K562 (cell line): Measurements from ENCODE around the gene WDR20. TPM values are rescaled to one million over a fixed set of nuclear protein-coding genes. Genes with fewer than 3 reads are reported as not detected.

Source experiments
- ATAC-seq: fragments of 200-7000 bp; cut with Tn5 transposase; 3 replicates; pipeline ENCODE4 v1.9.1; 2020; ENCODE audit warnings: moderate library complexity
- BruUV-seq: library from RNA; stranded (reverse); fragments of 400-500 nt; replicated peaks from 2 replicates; lab custom pipeline; 2021; lab: Mats Ljungman, UMichigan
- CTCF ChIA-PET: fragments of 300-600 bp; formaldehyde crosslinking; extraction: SDS; loops from one replicate; lab custom pipeline; 2021; ENCODE audit warnings: low intra/inter-chr PET ratio; lab: Yijun Ruan, JAX
- POLR2A ChIA-PET: fragments of 300-600, 350-650 bp; sonication (Branson Sonifier 250); formaldehyde crosslinking; extraction: SDS; loops from one replicate; lab custom pipeline; 2021; ENCODE audit warnings: antibody characterized with exemption, inconsistent platforms; lab: Yijun Ruan, JAX
- DNase-seq, 4 experiments: peaks; one replicate each; pipeline versions ENCODE4 v3.0.0 to v3.0.0-alpha.2; 2011 to 2018; ENCODE audit warnings: low spot score in 3 of 4, mixed read lengths in 3 of 4; ENCODE audit errors: extremely low read depth in 1 of 4
- FAIRE-seq: peaks from 2 replicates; lab custom pipeline; 2011; peaks lifted over from hg19 to GRCh38; lab: Jason Lieb, UNC
- H2AFZ ChIP-seq: 2 replicates; pipeline ENCODE4 v1.6.0; 2011; ENCODE audit warnings: low read depth, low read length, control low read depth, inconsistent platforms
- H3K27ac ChIP-seq: fragments of 200-600 bp; 3 replicates; pipeline ENCODE4 v1.8.0; 2011; ENCODE audit warnings: low read depth, mild to moderate bottlenecking, control low read depth, inconsistent platforms, low read length, moderate library complexity, mixed read lengths; ENCODE audit errors: extremely low read depth
- H3K27me3 ChIP-seq, 2 experiments: fragments of 300-600 bp in 1 of 2; 2 replicates in 1 of 2; 3 replicates in 1 of 2; pipeline versions ENCODE4 v1.6.0 to v1.8.0; 2011; ENCODE audit warnings: inconsistent platforms in 2 of 2, low read length in 2 of 2, mild to moderate bottlenecking in 1 of 2, mixed read lengths in 1 of 2, moderate library complexity in 1 of 2; ENCODE audit not compliant: control insufficient read depth in 2 of 2, insufficient read depth in 2 of 2
- H3K36me3 ChIP-seq: fragments of 300-600 bp; 3 replicates; pipeline ENCODE4 v1.8.0; 2011; ENCODE audit warnings: mild to moderate bottlenecking, low read length, inconsistent platforms; ENCODE audit not compliant: control insufficient read depth, insufficient read depth
- H3K4me1 ChIP-seq, 2 experiments: fragments of 200-600 bp in 1 of 2; replicated peaks in 1 of 2; 2 replicates in 1 of 2; 3 replicates in 1 of 2; pipeline versions ENCODE4 v1.5.1 to v1.8.0; 2011; ENCODE audit warnings: inconsistent platforms in 2 of 2, low read length in 2 of 2, mild to moderate bottlenecking in 1 of 2, mixed read lengths in 1 of 2, moderate library complexity in 1 of 2; ENCODE audit not compliant: control insufficient read depth in 2 of 2, insufficient read depth in 2 of 2
- H3K4me2 ChIP-seq: 2 replicates; pipeline ENCODE4 v1.6.1; 2011; ENCODE audit warnings: low read length, control low read depth, inconsistent platforms, mixed read lengths; ENCODE audit not compliant: insufficient read depth
- H3K4me3 ChIP-seq: fragments of 200-600 bp; sonication (generic), shearing (Covaris generic); 2 replicates; pipeline ENCODE4 v1.5.1; 2016; ENCODE audit warnings: control low read depth, inconsistent platforms
- H3K79me2 ChIP-seq: fragments of 200-600 bp; 3 replicates; pipeline ENCODE4 v1.8.0; 2011; ENCODE audit warnings: low read length, inconsistent platforms; ENCODE audit not compliant: control insufficient read depth, insufficient read depth
- H3K9ac ChIP-seq, 2 experiments: 2 replicates each; pipeline versions ENCODE4 v1.6.0 to v1.6.1; 2011; ENCODE audit warnings: low read depth in 2 of 2, low read length in 2 of 2, control low read depth in 1 of 2, inconsistent platforms in 1 of 2, mild to moderate bottlenecking in 1 of 2, mixed read lengths in 1 of 2; ENCODE audit not compliant: insufficient read depth in 1 of 2
- H3K9me1 ChIP-seq: one replicate; pipeline ENCODE4 v1.6.0; 2011; ENCODE audit warnings: inconsistent platforms, mild to moderate bottlenecking, low read length, moderate library complexity; ENCODE audit not compliant: control insufficient read depth, insufficient read depth
- H3K9me3 ChIP-seq: replicated peaks from 2 replicates; pipeline ENCODE4 v1.5.1; 2011; ENCODE audit warnings: low read depth, low read length, inconsistent platforms; ENCODE audit not compliant: control insufficient read depth, insufficient read depth
- H4K20me1 ChIP-seq: replicated peaks from 2 replicates; pipeline ENCODE4 v1.6.1; 2011; ENCODE audit warnings: low read length, inconsistent platforms, mixed read lengths; ENCODE audit not compliant: control insufficient read depth, insufficient read depth
- ARID1B ChIP-seq: fragments of 450-650 bp; IDR thresholded peaks from 2 replicates; pipeline ENCODE4 v1.6.1; 2016; ENCODE audit warnings: antibody characterized with exemption, mild to moderate bottlenecking, inconsistent platforms
- BCOR ChIP-seq: fragments of 450-650 bp; IDR thresholded peaks from 2 replicates; pipeline ENCODE4 v1.6.1; 2016
- CHD4 ChIP-seq: fragments of 200-600 bp; sonication (generic); IDR thresholded peaks from 3 replicates; pipeline ENCODE4 v1.6.1; 2012; ENCODE audit warnings: low read depth, mild to moderate bottlenecking, mixed read lengths, low read length, inconsistent platforms; ENCODE audit not compliant: insufficient read depth, insufficient replicate concordance, poor library complexity, severe bottlenecking
- DDX20 ChIP-seq: fragments of 450-650 bp; IDR thresholded peaks from 2 replicates; pipeline ENCODE4 v1.6.1; 2016; ENCODE audit warnings: missing genetic modification characterization, low read depth, mild to moderate bottlenecking, missing compliant biosample characterization, moderate library complexity
- EGR1 ChIP-seq: fragments of 450-650 bp; conservative IDR thresholded peaks from 2 replicates; pipeline ENCODE4 v1.6.1; 2017; ENCODE audit warnings: mild to moderate bottlenecking
- FOSL1 ChIP-seq: fragments of 200-800 bp; sonication (Bioruptor generic); conservative IDR thresholded peaks from 2 replicates; pipeline ENCODE4 v1.6.1; 2016; ENCODE audit warnings: missing genetic modification characterization, missing compliant biosample characterization
- GATA2 ChIP-seq: sonication (generic); formaldehyde crosslinking; IDR thresholded peaks from 2 replicates; pipeline ENCODE4 v1.4.0; 2020; ENCODE audit warnings: mild to moderate bottlenecking, missing genetic modification reagents
- GATAD2B ChIP-seq: fragments of 450-650 bp; IDR thresholded peaks from 2 replicates; pipeline ENCODE4 v1.6.1; 2017; ENCODE audit warnings: mild to moderate bottlenecking, borderline replicate concordance
- GTF2F1 ChIP-seq: IDR thresholded peaks from 2 replicates; pipeline ENCODE4 v1.6.1; 2011; ENCODE audit warnings: low read depth, low read length, improper control_type of control experiment
- KLF10 ChIP-seq: fragments of 250-450 bp; sonication (Bioruptor Pico); IDR thresholded peaks from 2 replicates; pipeline ENCODE4 v1.6.1; 2021; ENCODE audit warnings: matching md5 sums
- NCOA1 ChIP-seq: fragments of 450-650 bp; IDR thresholded peaks from 2 replicates; pipeline ENCODE4 v1.6.1; 2016; ENCODE audit warnings: low read depth
- POLR2AphosphoS5 ChIP-seq: IDR thresholded peaks from 2 replicates; pipeline ENCODE4 v1.6.1; 2011; ENCODE audit warnings: mild to moderate bottlenecking, low read depth, low read length, moderate library complexity; ENCODE audit not compliant: control insufficient read depth, insufficient read depth
- SMARCE1 ChIP-seq: fragments of 450-650 bp; IDR thresholded peaks from 2 replicates; pipeline ENCODE4 v1.7.1; 2016; ENCODE audit warnings: mild to moderate bottlenecking
- UBTF ChIP-seq, 2 experiments: IDR thresholded peaks; 2 replicates each; pipeline ENCODE4 v1.6.1; 2012; ENCODE audit warnings: improper control_type of control experiment in 2 of 2, low read depth in 2 of 2, low read length in 2 of 2, borderline replicate concordance in 1 of 2
- ZBTB49 ChIP-seq: sonication (generic); formaldehyde crosslinking; IDR thresholded peaks from 2 replicates; pipeline ENCODE4 v1.8.0; 2022; ENCODE audit warnings: missing genetic modification reagents, mild to moderate bottlenecking, borderline replicate concordance
- ZBTB7A ChIP-seq: IDR thresholded peaks from 2 replicates; pipeline ENCODE4 v1.6.1; 2011; ENCODE audit warnings: low read depth, mild to moderate bottlenecking, low read length, moderate library complexity, borderline replicate concordance; ENCODE audit not compliant: control insufficient read depth
- ZFX ChIP-seq: sonication (generic); formaldehyde crosslinking; IDR thresholded peaks from 2 replicates; pipeline ENCODE4 v1.8.0; 2022; ENCODE audit warnings: mild to moderate bottlenecking, missing genetic modification reagents, moderate library complexity
- ZKSCAN1 ChIP-seq: fragments of 150-350 bp; IDR thresholded peaks from 2 replicates; pipeline ENCODE4 v1.6.1; 2016; ENCODE audit warnings: low read depth, low read length
- WGBS: fragments of 100-300 bp; shearing (Covaris generic); methylation state at CpG from one replicate; pipeline ENCODE4 v1.1.6; 2016; ENCODE audit warnings: low coverage, mixed read lengths; ENCODE audit not compliant: insufficient coverage; ENCODE audit errors: missing lambda C conversion rate; 5-methylcytosine and 5-hydroxymethylcytosine counted together
- in situ Hi-C: fragments of 300-500 bp; cut with MboI; formaldehyde crosslinking; loops from 4 replicates; pipeline ENCODE4 v1.15.0; 2018; ENCODE audit warnings: inconsistent platforms, mixed read lengths
- intact Hi-C: fragments of 100-400 bp; cut with micrococcal nuclease; formaldehyde crosslinking; loops from 2 replicates; pipeline ENCODE4 v1.14.2; 2022
- polyA plus RNA-seq, 8 experiments: library from polyadenylated mRNA; depleted of rRNA in 4 of 8; stranded (reverse) in 5 of 8; unstranded in 3 of 8; fragments of >200 nt; fragmentation: Nextera tagmentation in 2 of 8; fragmentation: Illumina TruSeq in 1 of 8; extraction: Ambion mirVana in 2 of 8; extraction: Trizol in 1 of 8; gene quantifications; 2 replicates each; pipeline versions ENCODE4 v1.2.1 to v1.2.3, GENCODE V29; 2011 to 2014; ENCODE audit warnings: inconsistent platforms in 1 of 8, missing spikeins in 1 of 8
- total RNA-seq, 7 experiments: library from RNA; depleted of rRNA in 6 of 7; stranded (reverse); fragments of >200 nt in 6 of 7; fragmentation: Illumina TruSeq in 2 of 7; extraction: Trizol in 2 of 7; gene quantifications; 2 replicates each; pipeline versions ENCODE4 v1.2.1 to v1.2.3, GENCODE V29; 2011 to 2021; ENCODE audit warnings: low replicate concordance in 1 of 7

WDR20 gene
- total and polyA plus RNA-seq, 9 of the 15 experiments (the other 6 are each of a cell fraction or from before 2014, with no cell fraction given) = 7.0 to 15.3 (median 11.8) TPM

GRCh38 chr14:102095871-102096568 lies 43.7 kb upstream of the WDR20 start:
- Histone ChIP-seq H4K20me1 (no peaks in the 10 kb centered on the region), H3K4me2 (peak overlapping the region; percentile 58), H3K79me2 (no peaks in the 10 kb centered on the region), H3K27ac (peak overlapping the region; percentile 70; the same call in 2 of the 3 replicates), H3K9ac (peak overlapping the region; percentile 14 to 84; a peak in 3 of 4 replicates), H3K4me3 (no peak overlapping the region), H2AFZ (peak overlapping the region; percentile 92), H3K9me3 (no peaks in the 10 kb centered on the region), H3K9me1 (no peaks in the 10 kb centered on the region), H3K4me1 (peaks cover 27 to 31% of the 10 kb centered on the region in 2 experiments), H3K36me3 (no peaks in the 10 kb centered on the region), H3K27me3 (no peaks in the 10 kb centered on the region)
- ATAC-seq = peak; percentile 54
- intact Hi-C loops = loop anchor here (1.0 to 5.0 kb wide), 5 partner anchors 33 to 389 kb away; no protein-coding TSS in a partner anchor
- WGBS = 35% methylated on average over 7 of the region's 8 CpGs
- DNase-seq = peak in 3 of 4 experiments; percentile 24 to 29 (median 26)
- BruUV-seq = no TSS peak
- CTCF ChIA-PET = interaction anchor here (0.6 to 2.7 kb wide), 5 partner anchors 33 to 1179 kb away, joined by 3 to 18 read pairs (median 5); no protein-coding TSS in a partner anchor
- no peak for FAIRE-seq
- in situ Hi-C loops = no loop called here
- POLR2A ChIA-PET = interaction anchor here (0.6 to 1.6 kb wide), 5 partner anchors 8 to 131 kb away, joined by 3 to 4 read pairs (median 4); no protein-coding TSS in a partner anchor
- TF ChIP-seq CHD4 (no peak), GTF2F1 (no peak), GATAD2B (no peak), UBTF (IDR thresholded peaks at IDR 0.05; ENCODE audit: borderline replicate concordance in 1 of 2, low read depth in 2 of 2, low read length in 2 of 2) (no peak), KLF10 (no peak), BCOR (no peak), GATA2 (CRISPR knock-in tag) (no peak), FOSL1 (peak; percentile 74; the same call in 1 of the 2 replicates), EGR1 (no peak), ZFX (CRISPR knock-in tag) (0 out of 2 replicates have a peak, but pooled peaks have one; percentile 9), SMARCE1 (peak; percentile 2), NCOA1 (no peak), DDX20 (tag) (no peak), ZKSCAN1 (no peak), ZBTB7A (no peak), POLR2AphosphoS5 (no peak), ARID1B (no peak), ZBTB49 (CRISPR knock-in tag) (no peak)
